Measurements from ENCODE around the gene PSD. TPM values are rescaled to one million over a fixed set of nuclear protein-coding genes. Genes with fewer than 3 reads are reported as not detected.

The PSD gene
- total and polyA plus RNA-seq, 10 of the 15 experiments (the other 5 are each of a cell fraction or from before 2014, with no cell fraction given), result 0.11 to 2.0 (median 0.49) TPM; not detected in 2

DNA sequence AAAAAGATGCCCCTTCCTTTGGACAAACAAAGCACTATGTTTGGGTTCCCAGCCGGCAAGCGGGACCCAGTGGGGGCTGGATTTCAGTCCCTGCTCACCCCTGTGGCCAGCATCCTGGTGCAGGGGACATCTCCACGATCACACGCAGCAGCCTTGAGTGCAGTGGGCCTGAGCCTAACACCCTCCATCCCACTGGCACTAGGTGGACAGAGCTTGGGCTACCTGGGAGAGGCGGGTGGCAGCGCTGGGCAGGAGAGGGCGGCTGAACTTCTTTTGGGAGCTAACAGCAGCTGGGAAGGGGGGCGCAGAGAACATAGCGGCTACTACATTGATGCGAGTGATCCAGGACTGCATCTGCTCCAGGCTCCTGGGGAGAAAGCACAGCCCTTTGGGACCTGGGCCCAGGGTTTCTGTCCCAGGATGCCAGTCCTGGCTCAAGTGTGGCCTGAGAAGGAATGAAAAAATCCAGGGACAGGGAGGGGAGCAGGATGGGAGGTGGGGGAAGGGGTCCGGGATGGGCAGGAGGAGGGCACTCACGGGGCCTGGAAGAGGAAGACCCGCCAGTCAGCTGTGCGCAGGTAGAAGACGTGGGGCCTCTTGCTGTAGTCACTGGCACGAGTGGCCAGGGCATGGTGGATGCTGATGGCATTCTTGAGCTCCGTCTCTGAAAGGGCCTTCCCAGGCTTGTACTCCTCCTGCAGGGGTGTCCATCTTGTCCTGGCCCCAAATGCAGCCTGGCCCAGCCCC lies 14.1 kb downstream of the PSD start:
- Histone ChIP-seq H3K27ac (ENCODE audit: control insufficient read depth, insufficient read depth) (no peak overlapping the region), H3K36me3 (ENCODE audit: control insufficient read depth in 2 of 2, insufficient read depth in 2 of 2, low read length in 1 of 2) (peaks cover 11 to 27% of the 10 kb centered on the region in 2 experiments; a peak in 3 of 4 replicates), H3K9ac (ENCODE audit: control insufficient read depth, insufficient read depth, low read length) (no peak overlapping the region), H4K20me1 (ENCODE audit: control insufficient read depth, insufficient read depth) (peaks cover 4% of the 10 kb centered on the region; the same call in 1 of the 2 replicates), H2AFZ (ENCODE audit: control insufficient read depth, low read depth, low read length) (no peak overlapping the region), H3K4me3 (no peak overlapping the region), H3K4me1 (ENCODE audit: control insufficient read depth, insufficient read depth, low read length) (peaks cover 8% of the 10 kb centered on the region), H3K27me3 (replicated peaks in 1 of 2; ENCODE audit: control insufficient read depth in 2 of 2, insufficient read depth in 2 of 2, low read length in 1 of 2) (peaks cover under 1 to 5% of the 10 kb centered on the region in 2 experiments; a peak in 2 of 4 replicates), H3K9me3 (replicated peaks; ENCODE audit: control insufficient read depth, insufficient read depth, low read length) (no peaks in the 10 kb centered on the region), H3K4me2 (ENCODE audit: control insufficient read depth, insufficient read depth) (no peak overlapping the region), H3K79me2 (ENCODE audit: control insufficient read depth, insufficient read depth, low read length) (peaks cover 8% of the 10 kb centered on the region)
- ChIA-PET SMC1A (ENCODE audit: uncharacterized antibody, unreplicated experiment) (interaction anchor here (1.0 kb wide), 1 partner anchor 175 kb away, joined by 3 read pairs; no protein-coding TSS in a partner anchor), POLR2A (interaction anchor here (0.6 to 1.7 kb wide), 7 partner anchors 9 to 220 kb away, joined by 3 to 9 read pairs (median 5); no protein-coding TSS in a partner anchor), CTCF (interaction anchor here (0.9 to 12.1 kb wide), 10 partner anchors 10 to 179 kb away, joined by 3 to 69 read pairs (median 9); partner anchors contain the start of genes ACTR1A, C10orf95 and NFKB2), RAD21 (ENCODE audit: unreplicated experiment) (interaction anchor here (0.5 to 1.6 kb wide), 4 partner anchors 75 to 303 kb away, joined by 3 to 10 read pairs (median 4); no protein-coding TSS in a partner anchor)
- 59% methylated on average over 17 of the region's 17 CpGs for WGBS (ENCODE audit: insufficient coverage, insufficient replicate concordance, low lambda C conversion rate, missing lambda C conversion rate)
- intact Hi-C loops (cut with micrococcal nuclease; ENCODE audit: unreplicated experiment), result no loop called here
- FAIRE-seq, result no peak
- ATAC-seq, result peak; percentile 0; the same call in 1 of the 3 replicates
- 0 out of 3 replicates have a peak, but pooled peaks have one; percentile 3 for TF ChIP-seq POU2F2 (IDR thresholded peaks at IDR 0.05; ENCODE audit: borderline replicate concordance, low read depth, low read length)
- peak; percentile 21; the same call in 1 of the 2 replicates for TF ChIP-seq POLR2A (IDR thresholded peaks at IDR 0.05; ENCODE audit: low read depth, low read length)
- TF ChIP-seq HCFC1 (IDR thresholded peaks at IDR 0.05; ENCODE audit: low read length), result no peak
- no peak for TF ChIP-seq MYB (IDR thresholded peaks at IDR 0.05; ENCODE audit: borderline replicate concordance, low read depth, low read length)
- 0 out of 2 replicates have a peak, but pooled peaks have one; percentile 23 for TF ChIP-seq SMAD5 (IDR thresholded peaks at IDR 0.05; ENCODE audit: low read depth)
- TF ChIP-seq, protein P1, sequence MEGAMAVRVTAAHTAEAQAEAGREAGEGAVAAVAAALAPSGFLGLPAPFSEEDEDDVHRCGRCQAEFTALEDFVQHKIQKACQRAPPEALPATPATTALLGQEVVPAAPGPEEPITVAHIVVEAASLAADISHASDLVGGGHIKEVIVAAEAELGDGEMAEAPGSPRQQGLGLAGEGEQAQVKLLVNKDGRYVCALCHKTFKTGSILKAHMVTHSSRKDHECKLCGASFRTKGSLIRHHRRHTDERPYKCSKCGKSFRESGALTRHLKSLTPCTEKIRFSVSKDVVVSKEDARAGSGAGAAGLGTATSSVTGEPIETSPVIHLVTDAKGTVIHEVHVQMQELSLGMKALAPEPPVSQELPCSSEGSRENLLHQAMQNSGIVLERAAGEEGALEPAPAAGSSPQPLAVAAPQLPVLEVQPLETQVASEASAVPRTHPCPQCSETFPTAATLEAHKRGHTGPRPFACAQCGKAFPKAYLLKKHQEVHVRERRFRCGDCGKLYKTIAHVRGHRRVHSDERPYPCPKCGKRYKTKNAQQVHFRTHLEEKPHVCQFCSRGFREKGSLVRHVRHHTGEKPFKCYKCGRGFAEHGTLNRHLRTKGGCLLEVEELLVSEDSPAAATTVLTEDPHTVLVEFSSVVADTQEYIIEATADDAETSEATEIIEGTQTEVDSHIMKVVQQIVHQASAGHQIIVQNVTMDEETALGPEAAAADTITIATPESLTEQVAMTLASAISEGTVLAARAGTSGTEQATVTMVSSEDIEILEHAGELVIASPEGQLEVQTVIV (IDR thresholded peaks at IDR 0.05; ENCODE audit: borderline replicate concordance, partially characterized antibody), result no peak
- TF ChIP-seq PML (IDR thresholded peaks at IDR 0.05; ENCODE audit: low read length), result peak; percentile 27; the same call in 1 of the 2 replicates
- TF ChIP-seq KLF5 (IDR thresholded peaks at IDR 0.05; ENCODE audit: partially characterized antibody), result no peak
- no peak for TF ChIP-seq STAT3 (IDR thresholded peaks at IDR 0.05; ENCODE audit: low read depth, low read length)
- peak; percentile 57; the same call in 1 of the 2 replicates for TF ChIP-seq MTA3 (IDR thresholded peaks at IDR 0.05; ENCODE audit: borderline replicate concordance, low read length)
- no peak for TF ChIP-seq FOXK2 (IDR thresholded peaks at IDR 0.05)
- peak; percentile 74; the same call in 1 of the 2 replicates for TF ChIP-seq POLR2AphosphoS5 (IDR thresholded peaks at IDR 0.05; ENCODE audit: low read length)
- no peak for TF ChIP-seq NBN (IDR thresholded peaks at IDR 0.05)
- TF ChIP-seq, protein P2, sequence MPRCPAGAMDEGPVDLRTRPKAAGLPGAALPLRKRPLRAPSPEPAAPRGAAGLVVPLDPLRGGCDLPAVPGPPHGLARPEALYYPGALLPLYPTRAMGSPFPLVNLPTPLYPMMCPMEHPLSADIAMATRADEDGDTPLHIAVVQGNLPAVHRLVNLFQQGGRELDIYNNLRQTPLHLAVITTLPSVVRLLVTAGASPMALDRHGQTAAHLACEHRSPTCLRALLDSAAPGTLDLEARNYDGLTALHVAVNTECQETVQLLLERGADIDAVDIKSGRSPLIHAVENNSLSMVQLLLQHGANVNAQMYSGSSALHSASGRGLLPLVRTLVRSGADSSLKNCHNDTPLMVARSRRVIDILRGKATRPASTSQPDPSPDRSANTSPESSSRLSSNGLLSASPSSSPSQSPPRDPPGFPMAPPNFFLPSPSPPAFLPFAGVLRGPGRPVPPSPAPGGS (IDR thresholded peaks at IDR 0.05; ENCODE audit: borderline replicate concordance, insufficient read depth, low read depth, low read length, poor library complexity, severe bottlenecking), result peak; percentile 58
- no peak for TF ChIP-seq RELA (IDR thresholded peaks at IDR 0.05; ENCODE audit: borderline replicate concordance, partially characterized antibody)
- TF ChIP-seq TCF7 (IDR thresholded peaks at IDR 0.05; ENCODE audit: borderline replicate concordance), result no peak
- in situ Hi-C loops (cut with MboI), result loop anchor here (5.0 kb wide), 1 partner anchor 177 kb away; the partner anchor contains the start of gene ELOVL3
- no peak for DNase-seq (ENCODE audit: low read depth, low spot score)
- no TSS peak for BruUV-seq (replicated peaks)

Measured in GM12878 (cell line).